Memory B cell (primary cell): ENCODE data around the gene PPP2R2C.

Experiments
- ATAC-seq: fragments of 150-1000 bp; cut with Tn5 transposase; 2 replicates; pipeline ENCODE4 v1.10.0; 2021; ENCODE audit warnings: low read depth, mild to moderate bottlenecking, moderate library complexity
- DNase-seq, 2 donors: peaks; one replicate each; pipeline ENCODE4 v3.0.0; 2022; ENCODE audit warnings: low spot score in 2 of 2
- H3K27ac Mint-ChIP-seq: one replicate; pipeline ENCODE4 v1.8.0; 2022; ENCODE audit warnings: mild to moderate bottlenecking, moderate library complexity, mixed read lengths
- H3K27me3 Mint-ChIP-seq: one replicate; pipeline ENCODE4 v1.8.0; 2022; ENCODE audit warnings: mixed read lengths
- H3K36me3 Mint-ChIP-seq: one replicate; pipeline ENCODE4 v1.8.0; 2022; ENCODE audit warnings: mild to moderate bottlenecking, mixed read lengths
- H3K4me1 Mint-ChIP-seq: one replicate; pipeline ENCODE4 v1.8.0; 2022; ENCODE audit warnings: mixed read lengths
- H3K4me3 Mint-ChIP-seq: one replicate; pipeline ENCODE4 v1.8.0; 2022; ENCODE audit warnings: mild to moderate bottlenecking, moderate library complexity, mixed read lengths
- H3K9me3 Mint-ChIP-seq: one replicate; pipeline ENCODE4 v1.8.0; 2022; ENCODE audit warnings: mixed read lengths

The PPP2R2C gene

GRCh38 chr4:6293097-6293445, 179.3 kb downstream of the PPP2R2C start:
- no peaks in the 10 kb centered on the region for H3K27me3 Mint-ChIP-seq
- H3K27ac Mint-ChIP-seq: no peak overlapping the region
- H3K4me1 Mint-ChIP-seq: no peaks in the 10 kb centered on the region
- no peak overlapping the region for H3K4me3 Mint-ChIP-seq
- peaks cover 9% of the 10 kb centered on the region for H3K36me3 Mint-ChIP-seq
- DNase-seq: no peak
- no peaks in the 10 kb centered on the region for H3K9me3 Mint-ChIP-seq
- no peak for ATAC-seq

GRCh38 chr4:6292376-6293096, 179.9 kb downstream of the PPP2R2C start:
- Mint-ChIP-seq H3K4me3 (no peak overlapping the region), H3K27me3 (no peaks in the 10 kb centered on the region), H3K36me3 (peaks cover 9% of the 10 kb centered on the region), H3K9me3 (no peaks in the 10 kb centered on the region), H3K27ac (no peak overlapping the region), H3K4me1 (no peaks in the 10 kb centered on the region)
- ATAC-seq: no peak
- DNase-seq: no peak

GRCh38 chr4:6291784-6292297, 180.6 kb downstream of the PPP2R2C start:
- no peak for DNase-seq
- H3K27me3 Mint-ChIP-seq: no peaks in the 10 kb centered on the region

GRCh38 chr4:6290769-6291547, 181.5 kb downstream of the PPP2R2C start:
- Mint-ChIP-seq H3K36me3 (peaks cover 12% of the 10 kb centered on the region), H3K27me3 (no peaks in the 10 kb centered on the region), H3K4me3 (no peak overlapping the region), H3K4me1 (no peaks in the 10 kb centered on the region), H3K9me3 (no peaks in the 10 kb centered on the region), H3K27ac (no peak overlapping the region)
- no peak for DNase-seq
- ATAC-seq: no peak

More at GRCh38 chr4:6291784-6292297, 180.6 kb downstream of the PPP2R2C start:
- Mint-ChIP-seq H3K36me3 (peaks cover 12% of the 10 kb centered on the region), H3K27ac (no peak overlapping the region), H3K4me3 (no peak overlapping the region), H3K4me1 (no peaks in the 10 kb centered on the region), H3K9me3 (no peaks in the 10 kb centered on the region)
- no peak for ATAC-seq

GRCh38 chr4:6290256-6290655, 182.2 kb downstream of the PPP2R2C start:
- no peak for DNase-seq
- ATAC-seq: no peak
- H3K4me3 Mint-ChIP-seq: no peak overlapping the region
- no peaks in the 10 kb centered on the region for H3K9me3 Mint-ChIP-seq
- H3K36me3 Mint-ChIP-seq: peaks cover 9% of the 10 kb centered on the region
- no peaks in the 10 kb centered on the region for H3K4me1 Mint-ChIP-seq
- H3K27me3 Mint-ChIP-seq: no peaks in the 10 kb centered on the region
- H3K27ac Mint-ChIP-seq: no peak overlapping the region

- no peaks in the 10 kb centered on the region for H3K4me1 Mint-ChIP-seq
- H3K9me3 Mint-ChIP-seq: no peaks in the 10 kb centered on the region
- H3K27me3 Mint-ChIP-seq: no peaks in the 10 kb centered on the region
- no peak for DNase-seq
- no peak for ATAC-seq
- H3K36me3 Mint-ChIP-seq: peaks cover 5% of the 10 kb centered on the region
- H3K27ac Mint-ChIP-seq: no peak overlapping the region
- no peak overlapping the region for H3K4me3 Mint-ChIP-seq
Observed at GRCh38 chr4:6288871-6289270, 183.5 kb downstream of the PPP2R2C start.

GRCh38 chr4:6288342-6288741, 184.1 kb downstream of the PPP2R2C start:
- H3K27ac Mint-ChIP-seq: no peak overlapping the region
- no peak for ATAC-seq
- no peaks in the 10 kb centered on the region for H3K4me1 Mint-ChIP-seq
- no peaks in the 10 kb centered on the region for H3K9me3 Mint-ChIP-seq
- no peaks in the 10 kb centered on the region for H3K27me3 Mint-ChIP-seq
- peaks cover 5% of the 10 kb centered on the region for H3K36me3 Mint-ChIP-seq
- no peak overlapping the region for H3K4me3 Mint-ChIP-seq
- DNase-seq: no peak

GRCh38 chr4:6287017-6287788, 185.2 kb downstream of the PPP2R2C start:
- no peak overlapping the region for H3K27ac Mint-ChIP-seq
- no peak overlapping the region for H3K4me3 Mint-ChIP-seq
- H3K36me3 Mint-ChIP-seq: peaks cover 5% of the 10 kb centered on the region
- DNase-seq: no peak
- no peaks in the 10 kb centered on the region for H3K4me1 Mint-ChIP-seq
- H3K9me3 Mint-ChIP-seq: no peaks in the 10 kb centered on the region
- H3K27me3 Mint-ChIP-seq: no peaks in the 10 kb centered on the region
- ATAC-seq: no peak

GRCh38 chr4:6283282-6283681, 189.1 kb downstream of the PPP2R2C start:
- Mint-ChIP-seq H3K9me3 (no peaks in the 10 kb centered on the region), H3K36me3 (peaks cover 5% of the 10 kb centered on the region), H3K4me1 (no peaks in the 10 kb centered on the region), H3K27me3 (no peaks in the 10 kb centered on the region), H3K27ac (no peak overlapping the region), H3K4me3 (no peak overlapping the region)
- no peak for ATAC-seq
- DNase-seq: no peak

- no peak for DNase-seq
- Mint-ChIP-seq H3K27ac (no peak overlapping the region), H3K9me3 (no peaks in the 10 kb centered on the region), H3K27me3 (no peaks in the 10 kb centered on the region), H3K36me3 (peaks cover 4% of the 10 kb centered on the region), H3K4me1 (no peaks in the 10 kb centered on the region), H3K4me3 (no peak overlapping the region)
- ATAC-seq: no peak
Observed at GRCh38 chr4:6282314-6282771, 190.1 kb downstream of the PPP2R2C start.

- Mint-ChIP-seq H3K27me3 (no peaks in the 10 kb centered on the region), H3K9me3 (no peaks in the 10 kb centered on the region), H3K27ac (no peak overlapping the region), H3K4me1 (no peaks in the 10 kb centered on the region), H3K36me3 (peaks cover 2% of the 10 kb centered on the region), H3K4me3 (no peak overlapping the region)
- ATAC-seq: no peak
- no peak for DNase-seq
Observed at GRCh38 chr4:6281436-6282313, 190.7 kb downstream of the PPP2R2C start.

- no peak overlapping the region for H3K27ac Mint-ChIP-seq
- no peaks in the 10 kb centered on the region for H3K4me1 Mint-ChIP-seq
- no peaks in the 10 kb centered on the region for H3K9me3 Mint-ChIP-seq
- no peak for ATAC-seq
- H3K36me3 Mint-ChIP-seq: peaks cover 2% of the 10 kb centered on the region
- H3K4me3 Mint-ChIP-seq: no peak overlapping the region
- H3K27me3 Mint-ChIP-seq: no peaks in the 10 kb centered on the region
- no peak for DNase-seq
Observed at GRCh38 chr4:6280365-6280996, 191.9 kb downstream of the PPP2R2C start.
